ENCODE data around the gene GATD1.

Gene GATD1

DNA sequence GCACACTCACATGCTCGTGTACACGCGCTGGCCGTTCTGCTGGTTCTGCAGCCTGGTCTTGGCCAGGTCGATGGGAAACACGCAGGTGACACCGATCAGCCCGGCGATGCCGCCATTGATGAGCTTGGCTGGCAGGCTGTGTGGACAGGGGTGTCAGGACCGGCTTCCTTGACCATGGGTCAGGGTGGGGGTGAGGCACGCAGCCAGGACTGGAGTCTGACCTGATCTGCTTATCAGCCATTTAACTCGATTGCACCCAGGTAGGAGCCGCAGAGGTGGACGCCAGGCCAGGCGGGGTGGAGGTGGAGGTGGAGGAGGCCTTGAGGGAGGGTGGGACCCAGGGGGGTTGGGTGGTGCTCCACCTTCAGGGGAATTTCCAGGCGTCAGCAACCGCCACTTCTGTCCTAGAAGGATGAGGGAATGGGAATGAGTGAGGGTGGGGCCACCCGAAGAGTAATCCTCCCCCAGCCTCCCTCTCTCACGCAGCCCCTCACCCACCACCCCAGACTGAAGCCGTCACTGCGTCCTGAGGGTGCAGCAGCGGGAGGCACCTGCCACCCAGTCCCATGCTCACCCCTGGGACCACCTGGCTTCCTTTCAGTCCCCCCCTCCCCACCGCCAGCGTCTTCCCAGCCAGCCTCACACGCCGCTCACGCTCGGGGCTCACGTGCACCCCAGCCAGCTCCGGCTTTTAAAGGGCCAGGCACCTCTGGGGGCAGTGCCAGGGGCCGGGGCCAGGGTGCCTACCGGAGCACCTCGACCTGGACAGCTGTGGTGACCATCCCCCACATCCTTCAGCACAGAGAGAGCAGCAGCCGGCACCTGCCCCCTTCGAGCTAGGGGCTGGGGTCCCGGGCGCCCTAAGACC, 17.7 kb upstream of the GATD1 start:
- DNase-seq: no peak

DNA sequence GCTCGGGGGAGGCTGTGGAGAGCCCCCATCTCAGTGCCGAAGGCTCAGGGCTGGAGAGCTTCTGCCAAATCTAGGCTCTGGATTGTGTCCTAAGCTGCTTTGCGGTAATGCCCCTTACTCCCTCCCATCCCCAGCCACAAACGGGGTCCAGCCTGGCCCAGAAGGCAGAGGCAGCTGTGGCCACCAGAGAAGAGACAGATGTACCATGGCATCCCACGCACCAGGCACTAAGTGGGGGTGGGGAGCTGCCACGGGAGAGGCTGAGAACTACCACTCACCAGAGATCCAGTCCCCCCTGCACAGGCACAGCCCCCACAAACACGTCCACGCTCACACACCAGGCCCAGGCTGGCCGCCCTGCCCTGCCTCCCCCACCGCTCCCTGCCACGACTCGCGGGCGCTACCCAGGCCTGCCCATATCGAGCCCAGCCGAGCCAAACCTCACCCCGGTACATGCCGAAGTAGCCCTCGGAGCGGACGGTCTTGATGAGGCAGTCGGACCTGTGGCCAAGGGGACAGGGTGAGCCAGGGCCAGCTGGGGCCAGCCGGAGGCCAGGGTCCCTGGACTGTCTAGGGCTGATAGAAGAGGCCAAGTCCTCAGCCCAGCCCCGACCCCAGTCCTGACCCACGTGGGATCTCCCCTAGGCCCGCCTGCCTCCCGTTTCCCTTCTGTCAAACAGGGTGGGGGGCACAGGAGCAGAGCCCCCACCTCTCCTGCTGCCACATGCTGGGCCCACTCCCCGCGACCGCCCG, 16.9 kb upstream of the GATD1 start:
- no peak for DNase-seq

DNA sequence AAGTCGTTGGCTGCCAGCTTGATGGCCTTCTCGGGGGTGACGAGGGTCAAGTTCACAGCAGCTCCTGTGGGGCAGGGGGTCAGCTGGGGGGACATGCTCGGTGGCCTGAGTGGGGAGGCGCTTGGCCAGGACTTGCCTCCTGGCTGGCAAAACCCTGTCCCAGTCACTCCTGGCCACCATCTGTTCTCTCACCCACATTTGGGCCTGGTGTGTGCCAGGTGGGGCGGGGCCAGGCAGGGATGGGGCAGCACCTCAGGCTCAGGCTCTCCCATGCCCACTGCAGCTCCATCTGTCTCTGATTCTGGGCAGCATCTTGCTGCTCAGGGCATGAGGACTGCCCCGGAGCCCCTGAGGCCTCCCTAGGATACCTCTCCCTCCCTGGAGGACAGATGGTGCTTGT, 16.3 kb upstream of the GATD1 start:
- no peak for DNase-seq

DNA sequence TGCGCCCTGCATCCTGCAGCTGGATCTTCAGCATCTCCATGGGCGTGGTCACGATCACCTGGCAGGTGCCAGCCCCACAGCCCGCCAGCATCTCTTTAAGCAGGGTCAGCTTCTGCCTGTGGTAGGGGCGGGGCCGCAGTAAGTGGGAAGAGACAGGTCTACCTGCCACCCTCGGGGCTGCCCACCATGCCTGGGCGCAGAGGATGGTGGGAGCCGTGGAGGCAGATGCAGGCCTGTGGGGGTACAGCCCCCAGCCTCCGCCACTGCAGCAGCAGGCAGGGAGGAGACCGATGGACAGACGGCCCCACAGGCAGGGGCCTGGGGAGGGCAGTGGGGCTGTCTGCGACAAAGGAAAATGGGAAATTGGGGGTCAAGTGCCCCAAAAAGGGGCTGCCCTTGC, 15.6 kb upstream of the GATD1 start:
- DNase-seq: peak in 1 of 2 experiments; percentile 43

DNA sequence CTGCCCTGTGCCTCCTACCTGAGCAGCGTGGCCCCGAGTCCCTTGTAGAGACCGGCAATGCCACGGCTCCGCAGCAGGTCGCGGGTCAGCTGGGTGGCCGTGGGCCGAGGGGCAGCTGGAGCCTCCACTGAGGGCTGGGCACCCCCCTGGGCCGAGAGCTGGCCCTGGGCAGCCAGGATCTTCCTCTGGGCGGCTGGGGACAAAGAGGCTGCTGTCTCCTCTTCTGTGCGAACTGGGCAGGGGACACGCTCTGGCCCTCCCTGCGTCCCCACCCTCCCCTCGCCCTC, 15.2 kb upstream of the GATD1 start:
- no peak for DNase-seq

DNA sequence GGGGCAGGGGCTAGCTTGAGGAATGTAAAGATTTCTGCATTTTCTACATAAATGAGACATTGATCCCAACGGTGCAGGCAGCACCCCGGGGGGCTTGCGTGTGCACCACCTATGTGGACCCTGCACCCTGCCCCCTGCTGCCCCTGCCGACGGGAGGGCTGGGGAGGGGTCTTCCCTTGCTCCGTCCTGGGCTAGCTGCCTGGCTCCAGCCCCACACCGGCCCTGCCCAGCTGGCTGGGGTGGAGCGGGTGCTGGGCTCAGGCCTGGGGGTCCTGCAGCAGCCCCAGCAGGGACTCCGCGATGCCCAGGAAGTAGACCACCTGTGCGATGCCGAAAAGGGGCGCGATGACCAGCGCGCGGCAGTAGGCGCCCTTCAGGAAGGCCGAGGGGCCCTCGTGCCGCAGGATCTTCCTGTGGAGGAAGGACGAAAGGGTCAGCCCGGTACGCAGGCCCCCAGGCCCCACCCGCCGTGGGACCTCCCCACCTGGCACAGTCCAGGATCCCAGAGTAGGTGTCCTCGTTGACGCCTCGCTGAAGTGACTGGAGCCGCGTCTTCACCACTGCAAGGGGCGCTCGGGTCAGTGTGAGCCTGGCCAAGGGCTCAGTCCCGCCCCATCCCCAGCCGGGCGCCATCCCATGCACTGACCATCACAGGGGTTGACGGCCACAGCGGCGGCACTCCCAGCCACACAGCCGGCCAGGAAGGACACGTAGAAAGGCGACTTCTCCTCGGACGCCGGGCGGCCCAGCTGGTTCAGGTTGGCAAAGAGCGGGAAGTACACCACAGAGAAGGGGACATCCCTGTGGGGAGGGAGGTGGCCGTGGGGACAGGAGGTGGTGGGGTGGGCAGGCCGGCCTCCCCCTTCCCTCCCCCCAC, 14.6 kb upstream of the GATD1 start:
- no peak for DNase-seq

DNA sequence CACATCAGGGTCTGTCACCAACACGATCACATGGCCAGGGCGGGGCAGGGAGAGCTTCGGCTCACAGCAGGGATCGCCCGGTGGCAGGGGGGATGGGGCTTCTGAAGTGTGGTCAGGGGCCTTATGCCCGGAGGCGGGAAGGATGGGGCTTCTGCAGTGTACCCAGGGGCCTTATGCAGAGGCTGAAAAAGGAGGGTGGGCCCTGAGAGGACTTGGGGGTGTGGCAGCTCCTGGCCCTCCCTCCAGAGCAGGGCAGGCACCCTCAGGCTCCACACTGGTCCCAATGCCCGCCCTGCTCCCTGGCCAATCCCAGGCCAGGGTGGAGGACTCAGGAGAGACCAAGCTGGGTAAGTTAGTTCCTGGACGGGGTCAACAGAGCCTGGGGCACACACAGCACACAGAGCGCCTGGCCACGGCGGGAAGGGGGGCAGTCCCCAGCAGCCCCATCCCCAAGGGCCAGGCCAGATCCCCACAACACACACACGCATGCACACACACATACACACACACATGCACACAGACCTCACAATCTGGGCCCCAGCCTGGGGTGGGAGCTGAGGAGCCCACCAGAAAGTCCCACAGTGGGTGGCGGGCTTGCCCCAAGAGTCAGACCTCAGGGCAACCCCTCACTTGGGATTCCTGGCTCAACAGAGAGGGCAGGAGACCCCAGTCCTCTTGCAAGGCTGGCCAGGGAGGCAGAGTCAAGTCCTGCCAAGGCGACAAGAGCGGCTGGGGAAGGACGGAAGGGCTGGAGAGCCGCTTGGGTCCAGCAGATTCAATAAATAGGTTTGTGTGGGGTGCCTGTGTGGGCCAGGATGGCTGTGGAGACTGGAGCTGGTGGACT, 13.7 kb upstream of the GATD1 start:
- DNase-seq: no peak

DNA sequence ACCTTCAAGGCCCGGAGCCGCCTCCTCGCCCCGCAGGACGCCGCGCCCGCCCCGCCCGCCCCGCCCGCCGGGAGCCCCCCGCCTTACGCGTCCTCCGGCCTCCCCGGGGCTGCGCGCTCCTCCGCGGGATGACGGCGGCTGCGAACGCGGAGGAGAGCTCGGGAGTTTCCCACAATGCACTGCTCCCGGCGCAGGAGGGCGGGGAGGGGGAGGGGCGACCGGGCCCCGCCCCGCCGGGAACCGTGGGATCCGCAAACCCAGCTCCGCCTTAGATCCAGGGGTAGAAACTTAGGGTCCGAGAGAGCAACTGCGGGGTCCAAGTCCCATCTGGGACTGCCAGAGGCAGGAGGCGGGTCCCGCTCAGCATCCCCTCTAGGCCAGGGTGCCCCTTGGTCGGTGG, 12.7 kb upstream of the GATD1 start, which contains the start of gene CEND1:
CEND1 (minus strand) TSS at position 148 of the 400 bp plus-strand sequence. CDS start 1,514 bp downstream, outside the sequence.
- DNase-seq: peak in 1 of 2 experiments; percentile 34

DNA sequence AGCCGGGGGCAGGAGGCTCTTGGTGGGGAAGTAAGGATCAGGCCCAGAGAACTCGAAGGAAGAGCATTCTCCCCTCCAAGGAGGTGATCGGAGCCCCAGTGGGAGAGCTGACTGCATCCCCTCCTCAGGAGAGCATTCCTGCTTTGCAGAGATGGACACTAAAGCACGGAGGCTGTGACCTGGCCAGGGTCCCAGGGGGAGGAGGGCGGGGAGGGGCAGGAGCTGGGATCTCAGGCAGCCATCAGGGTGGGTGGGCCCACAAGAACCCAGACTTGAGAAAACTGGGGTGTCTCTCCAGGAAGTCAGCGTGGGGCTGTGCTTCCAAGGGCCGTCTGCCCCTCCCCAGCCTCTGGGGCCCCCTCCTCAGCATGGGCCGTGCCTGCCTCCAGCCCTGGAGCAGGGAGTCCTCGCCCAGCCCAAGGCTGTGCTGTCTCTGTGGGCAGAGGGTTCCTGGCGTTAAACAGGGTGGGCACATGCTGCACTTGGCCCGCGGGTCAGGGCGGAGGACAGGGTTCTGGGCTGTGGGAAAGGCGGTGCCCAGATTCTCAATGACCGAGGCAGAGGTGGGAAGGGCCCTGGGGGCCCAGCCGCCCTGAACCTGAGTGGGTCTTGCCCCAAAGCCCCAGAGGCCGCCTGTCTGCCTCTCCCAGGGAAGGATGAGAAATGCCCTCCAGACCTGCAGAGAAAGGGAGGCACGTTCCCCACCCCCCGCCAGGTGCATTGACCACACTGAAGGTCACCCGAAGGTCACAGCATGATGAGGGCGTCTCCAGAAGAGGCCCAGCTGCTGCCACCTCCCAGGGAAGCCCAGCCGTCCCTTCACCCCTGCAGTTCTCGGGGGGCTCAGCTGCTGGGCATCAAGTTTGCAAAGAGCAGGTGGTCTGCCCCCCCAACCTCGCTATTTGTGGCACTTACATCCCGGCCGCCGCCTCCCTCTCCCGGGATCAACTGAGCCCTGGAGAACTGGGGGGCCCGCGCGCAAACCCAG, 12.0 kb upstream of the GATD1 start:
- DNase-seq: no peak

GRCh38 chr11:788009-788640, 10.8 kb upstream of the GATD1 start:
- no peak for DNase-seq

DNA sequence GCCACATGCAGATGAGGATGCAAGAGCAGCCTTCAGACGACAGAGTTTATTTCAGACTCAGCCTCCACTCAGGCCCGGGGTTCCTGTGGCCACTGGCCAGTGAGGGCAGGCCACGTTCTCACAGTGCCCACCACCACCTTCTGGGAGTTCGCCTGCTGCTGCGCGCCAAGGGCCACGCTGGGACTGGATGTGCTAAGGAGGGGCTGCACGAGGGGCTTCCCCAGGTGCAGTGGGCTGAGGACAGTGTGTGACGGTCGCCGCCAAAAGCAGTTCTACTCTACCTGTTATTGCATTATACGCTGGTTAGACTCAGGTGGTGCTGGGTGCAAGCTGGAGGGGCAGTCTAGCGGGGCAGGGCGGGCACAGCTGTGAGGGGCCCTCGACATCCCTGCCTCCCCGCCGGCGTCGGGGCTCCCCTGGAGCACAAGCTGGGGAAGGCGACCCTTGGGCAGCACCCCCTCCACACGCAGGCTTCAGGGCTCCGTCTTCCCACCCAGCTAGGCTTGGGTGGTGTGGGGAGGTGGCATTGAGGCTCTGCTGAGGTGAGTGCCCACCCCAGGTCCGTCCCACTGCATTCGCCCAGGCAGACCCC, 9.9 kb upstream of the GATD1 start:
- no peak for DNase-seq

DNA sequence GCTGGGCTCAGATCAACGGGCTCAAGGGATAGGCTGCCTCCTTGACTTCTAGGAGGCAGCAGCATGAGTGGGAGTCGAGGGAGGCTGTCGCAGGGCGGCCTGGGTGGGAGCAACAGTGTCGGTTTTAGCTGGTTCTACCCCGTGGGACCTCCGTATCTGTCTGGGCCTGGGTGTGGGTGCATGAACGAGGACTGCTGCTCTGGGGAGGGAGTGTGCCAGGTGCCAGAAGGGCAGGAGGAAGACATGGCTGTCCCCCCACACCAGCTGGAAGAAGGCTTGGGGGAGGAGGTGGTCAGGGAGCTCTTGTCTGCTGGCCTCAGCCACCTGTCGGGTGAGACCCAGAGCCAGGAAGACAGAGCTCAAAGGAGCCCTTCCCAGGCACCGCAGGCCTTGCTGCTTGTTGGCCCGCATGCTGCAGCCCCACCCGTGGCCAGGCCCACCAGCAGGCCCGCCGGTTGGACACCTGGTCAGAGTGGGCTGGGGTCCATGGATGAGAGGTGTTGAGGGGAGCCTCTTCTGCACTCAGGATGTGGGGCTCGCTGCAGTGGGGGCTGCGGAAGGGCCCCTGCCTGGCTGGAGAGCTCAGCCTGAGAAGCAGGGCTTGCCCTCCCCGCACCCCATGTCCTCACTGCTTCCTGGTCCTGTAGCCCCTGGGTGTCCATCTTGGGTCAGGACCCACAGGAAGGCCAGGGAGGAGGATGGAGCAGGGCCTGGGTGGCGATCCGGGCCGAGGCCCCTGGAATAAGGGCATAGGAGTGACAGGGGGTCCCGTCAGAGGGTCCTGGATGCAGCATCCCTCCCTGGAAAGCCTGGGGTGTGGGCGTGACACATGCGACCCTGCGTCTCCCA, 9.2 kb upstream of the GATD1 start:
- no peak for DNase-seq

DNA sequence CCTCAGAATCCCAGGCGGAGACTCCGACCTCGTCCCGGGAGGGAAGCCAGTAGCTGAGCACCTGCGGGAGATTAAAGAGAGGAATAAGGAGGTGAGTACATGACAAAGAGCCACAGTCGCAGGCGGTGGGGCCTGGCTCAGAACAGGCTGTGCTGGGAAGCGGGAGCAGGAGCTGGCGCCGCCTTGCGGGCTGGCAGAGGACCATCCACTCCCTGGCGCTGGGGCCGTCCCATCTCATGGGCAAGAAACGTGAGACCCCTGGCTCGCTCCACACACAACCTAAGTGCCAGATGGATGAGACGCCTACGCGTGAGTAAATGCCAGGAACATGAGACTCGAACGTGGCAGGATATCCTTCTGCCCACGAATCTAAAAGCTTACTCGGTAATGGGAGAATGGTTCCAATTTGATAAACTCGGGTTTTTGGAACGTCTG, 6.3 kb upstream of the GATD1 start:
- peak; percentile 31 to 81 for DNase-seq

DNA sequence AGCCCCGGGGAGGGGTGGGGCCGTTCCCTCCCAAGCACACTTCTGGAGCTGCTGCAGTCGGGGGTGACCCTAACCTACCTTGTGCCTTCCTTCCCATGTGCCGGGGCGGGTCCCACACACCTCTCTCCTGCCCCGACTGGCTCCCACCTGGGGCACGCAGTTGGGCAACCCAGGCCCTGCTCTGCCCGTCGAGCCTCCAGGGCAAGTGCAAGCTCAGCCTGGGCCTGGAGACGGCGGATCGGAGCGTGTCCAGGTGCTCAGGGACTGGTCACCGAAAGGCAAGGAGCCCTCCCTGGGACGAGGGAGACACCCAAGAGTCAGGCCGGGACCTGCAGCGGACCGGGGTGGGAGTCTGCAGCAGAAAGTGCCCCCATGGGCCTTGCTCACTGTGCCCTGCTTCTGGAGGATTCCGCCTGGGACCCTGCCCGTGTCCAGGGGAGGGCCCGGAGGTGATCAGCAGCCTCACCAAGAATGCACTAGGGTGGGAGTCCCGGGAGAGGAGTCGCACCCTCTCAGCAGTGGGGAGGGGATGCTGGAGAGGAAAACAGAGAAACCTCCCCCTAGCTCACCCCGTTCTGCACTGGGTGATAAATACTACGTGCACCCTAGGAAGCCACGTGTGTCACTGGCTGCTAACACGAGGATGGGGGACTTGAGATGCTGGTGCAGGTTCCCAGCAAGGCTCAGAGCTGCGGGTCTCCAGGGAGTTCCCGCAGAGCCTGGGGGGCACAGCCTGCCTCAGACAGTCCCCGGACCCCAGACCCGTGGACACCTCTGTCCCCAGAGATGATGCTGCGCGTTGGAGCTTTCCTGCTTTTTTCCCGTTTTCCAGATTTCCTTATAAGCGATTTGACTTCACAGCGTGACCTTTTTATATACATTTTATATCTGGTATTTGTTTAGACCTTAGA, 5.2 kb upstream of the GATD1 start:
- DNase-seq: no peak

DNA sequence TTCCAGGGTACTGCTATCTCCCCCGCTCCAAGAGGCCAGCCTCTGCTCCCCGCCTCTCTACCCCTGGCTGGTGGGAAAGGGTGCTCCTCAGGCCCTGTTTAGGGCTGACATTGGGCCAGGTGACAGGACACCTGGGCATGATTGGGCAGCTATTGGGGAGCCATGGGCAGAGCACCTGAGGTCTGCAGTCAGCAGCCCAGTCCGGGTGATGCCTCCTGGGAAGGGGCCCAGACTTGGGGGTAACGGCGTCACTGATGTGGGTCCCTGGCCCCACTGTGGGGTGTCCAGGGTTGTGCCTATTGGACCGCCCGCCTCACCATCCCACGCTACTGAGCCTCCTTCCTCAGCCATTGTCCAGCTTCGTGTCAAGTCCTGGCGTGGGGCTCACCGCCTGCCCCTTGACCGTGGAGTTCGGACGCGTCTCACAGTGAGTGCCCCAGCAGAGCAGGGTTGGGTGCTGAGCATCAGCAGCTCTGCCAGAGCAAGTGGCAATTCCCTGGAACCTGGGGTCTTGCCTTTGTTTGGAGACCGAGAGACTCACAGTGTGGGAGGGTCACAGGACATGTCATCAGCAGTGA, 2.8 kb upstream of the GATD1 start:
- no peak for DNase-seq

GRCh38 chr11:778976-779954, 2.0 kb upstream of the GATD1 start:
- DNase-seq: no peak
